Measurements from ENCODE around the gene REEP6. TPM values are rescaled to one million over a fixed set of nuclear protein-coding genes. Genes with fewer than 3 reads are reported as not detected.

The REEP6 gene
- total RNA-seq, 3 donors from 2014 or later (not counting 1 experiment from before 2014, with no cell fraction given), result 3.9 to 5.0 (median 4.3) TPM

DNA sequence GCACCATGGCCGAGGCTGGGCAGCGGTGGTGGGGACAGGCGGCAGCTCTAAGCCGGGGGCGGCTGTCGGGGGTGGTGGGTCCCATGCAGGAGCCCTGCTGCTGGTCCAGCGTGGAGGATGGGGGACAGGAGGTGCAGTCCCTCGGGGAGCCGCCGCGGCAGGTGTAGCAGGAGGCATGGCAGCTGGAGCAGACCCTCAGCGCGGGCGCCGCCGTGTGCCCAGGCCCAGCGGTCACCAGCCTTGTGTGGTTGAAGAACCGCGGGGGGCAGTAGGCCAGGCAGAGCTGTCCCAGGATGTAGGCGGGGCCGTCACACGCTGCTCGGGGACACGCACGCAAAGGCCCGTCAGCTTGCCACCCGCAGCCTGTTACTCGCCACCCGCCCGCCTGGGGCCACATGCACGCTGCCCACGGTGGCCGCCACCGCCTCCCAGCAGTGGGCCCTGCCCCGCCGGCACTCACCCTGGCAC is 9.1 kb upstream of the REEP6 start:
- no peak overlapping the region for H3K4me3 Mint-ChIP-seq
- Histone ChIP-seq H3K4me1 (ENCODE audit: control insufficient read depth, insufficient read depth, low read length) (peaks cover 25% of the 10 kb centered on the region), H3K9me3 (ENCODE audit: control insufficient read depth, insufficient read depth, low read length) (no peaks in the 10 kb centered on the region), H3K4me3 (ENCODE audit: low read length) (no peak overlapping the region), H3K27me3 (ENCODE audit: control insufficient read depth, insufficient read depth, low read length) (no peaks in the 10 kb centered on the region), H3K27ac (ENCODE audit: low read length) (no peak overlapping the region), H3K36me3 (ENCODE audit: control insufficient read depth, insufficient read depth, low read length) (peaks cover 2% of the 10 kb centered on the region)
- no peak overlapping the region for H3K27ac Mint-ChIP-seq
- WGBS (ENCODE audit: insufficient coverage), result 86% methylated on average over 36 of the region's 36 CpGs
- H3K36me3 Mint-ChIP-seq, result no peaks in the 10 kb centered on the region
- H3K27me3 Mint-ChIP-seq (ENCODE audit: low read depth in 2 of 2), result no peaks in the 10 kb centered on the region
- ATAC-seq, result no peak
- TF ChIP-seq, protein P1, sequence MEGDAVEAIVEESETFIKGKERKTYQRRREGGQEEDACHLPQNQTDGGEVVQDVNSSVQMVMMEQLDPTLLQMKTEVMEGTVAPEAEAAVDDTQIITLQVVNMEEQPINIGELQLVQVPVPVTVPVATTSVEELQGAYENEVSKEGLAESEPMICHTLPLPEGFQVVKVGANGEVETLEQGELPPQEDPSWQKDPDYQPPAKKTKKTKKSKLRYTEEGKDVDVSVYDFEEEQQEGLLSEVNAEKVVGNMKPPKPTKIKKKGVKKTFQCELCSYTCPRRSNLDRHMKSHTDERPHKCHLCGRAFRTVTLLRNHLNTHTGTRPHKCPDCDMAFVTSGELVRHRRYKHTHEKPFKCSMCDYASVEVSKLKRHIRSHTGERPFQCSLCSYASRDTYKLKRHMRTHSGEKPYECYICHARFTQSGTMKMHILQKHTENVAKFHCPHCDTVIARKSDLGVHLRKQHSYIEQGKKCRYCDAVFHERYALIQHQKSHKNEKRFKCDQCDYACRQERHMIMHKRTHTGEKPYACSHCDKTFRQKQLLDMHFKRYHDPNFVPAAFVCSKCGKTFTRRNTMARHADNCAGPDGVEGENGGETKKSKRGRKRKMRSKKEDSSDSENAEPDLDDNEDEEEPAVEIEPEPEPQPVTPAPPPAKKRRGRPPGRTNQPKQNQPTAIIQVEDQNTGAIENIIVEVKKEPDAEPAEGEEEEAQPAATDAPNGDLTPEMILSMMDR (IDR thresholded peaks at IDR 0.05), result no peak
- H3K4me1 Mint-ChIP-seq, result peaks cover 9 to 25% of the 10 kb centered on the region in 2 donors
- DNase-seq, result no peak
- intact Hi-C loops (cut with micrococcal nuclease), result no loop called here
- H3K9me3 Mint-ChIP-seq, result no peaks in the 10 kb centered on the region

- H3K4me3 Mint-ChIP-seq, result no peak overlapping the region
- H3K27ac Mint-ChIP-seq, result no peak overlapping the region
- Histone ChIP-seq H3K36me3 (ENCODE audit: control insufficient read depth, insufficient read depth, low read length) (no peaks in the 10 kb centered on the region), H3K4me3 (ENCODE audit: low read length) (no peak overlapping the region), H3K4me1 (ENCODE audit: control insufficient read depth, insufficient read depth, low read length) (peaks cover 21% of the 10 kb centered on the region), H3K9me3 (ENCODE audit: control insufficient read depth, insufficient read depth, low read length) (no peaks in the 10 kb centered on the region), H3K27ac (ENCODE audit: low read length) (no peak overlapping the region), H3K27me3 (ENCODE audit: control insufficient read depth, insufficient read depth, low read length) (no peaks in the 10 kb centered on the region)
- ATAC-seq, result no peak
- TF ChIP-seq, protein P1 (IDR thresholded peaks at IDR 0.05), result no peak
- intact Hi-C loops (cut with micrococcal nuclease), result no loop called here
- peaks cover 9 to 21% of the 10 kb centered on the region in 2 donors for H3K4me1 Mint-ChIP-seq
- no peak for DNase-seq
- H3K27me3 Mint-ChIP-seq (ENCODE audit: low read depth in 2 of 2), result no peaks in the 10 kb centered on the region
- no peaks in the 10 kb centered on the region for H3K9me3 Mint-ChIP-seq
- 92% methylated on average over 37 of the region's 37 CpGs for WGBS (ENCODE audit: insufficient coverage)
- H3K36me3 Mint-ChIP-seq, result no peaks in the 10 kb centered on the region
These were observed 8.4 kb upstream of the REEP6 start for GRCh38 chr19:1482361-1483130.

GRCh38 chr19:1483131-1483978 is 7.6 kb upstream of the REEP6 start:
- H3K9me3 ChIP-seq (ENCODE audit: control insufficient read depth, insufficient read depth, low read length), result no peaks in the 10 kb centered on the region
- no peaks in the 10 kb centered on the region for H3K36me3 ChIP-seq (ENCODE audit: control insufficient read depth, insufficient read depth, low read length)
- H3K4me3 Mint-ChIP-seq, result no peak overlapping the region
- no peak overlapping the region for H3K27ac ChIP-seq (ENCODE audit: low read length)
- no peaks in the 10 kb centered on the region for H3K9me3 Mint-ChIP-seq
- H3K27me3 Mint-ChIP-seq (ENCODE audit: low read depth in 2 of 2), result no peaks in the 10 kb centered on the region
- H3K4me1 ChIP-seq (ENCODE audit: control insufficient read depth, insufficient read depth, low read length), result peaks cover 13% of the 10 kb centered on the region
- DNase-seq (no peak), ATAC-seq (no peak)
- no peaks in the 10 kb centered on the region for H3K27me3 ChIP-seq (ENCODE audit: control insufficient read depth, insufficient read depth, low read length)
- H3K4me1 Mint-ChIP-seq, result peaks cover 9 to 15% of the 10 kb centered on the region in 2 donors
- H3K36me3 Mint-ChIP-seq, result no peaks in the 10 kb centered on the region
- no peak overlapping the region for H3K27ac Mint-ChIP-seq
- no peak overlapping the region for H3K4me3 ChIP-seq (ENCODE audit: low read length)
- WGBS (ENCODE audit: insufficient coverage), result 95% methylated on average over 77 of the region's 77 CpGs
- TF ChIP-seq, protein P1 (IDR thresholded peaks at IDR 0.05), result no peak
- intact Hi-C loops (cut with micrococcal nuclease), result no loop called here

Measured in natural killer cell (primary cell).